GM12872 (cell line): ENCODE results near the gene TANC1.

Experiments
- CTCF ChIP-seq: IDR thresholded peaks from 3 replicates; pipeline ENCODE4 v1.5.1; 2011; ENCODE audit warnings: low read depth, mild to moderate bottlenecking, low read length, moderate library complexity; ENCODE audit not compliant: insufficient read depth

Gene TANC1

GRCh38 chr2:159200498-159200897 is 232.1 kb downstream of the TANC1 start:
- TF ChIP-seq CTCF: no peak

GRCh38 chr2:159201360-159202063 is 233.1 kb downstream of the TANC1 start:
- TF ChIP-seq CTCF: no peak

GRCh38 chr2:159202568-159203071 is 234.2 kb downstream of the TANC1 start:
- no peak for TF ChIP-seq CTCF

GRCh38 chr2:159204381-159205144 is 236.1 kb downstream of the TANC1 start:
- no peak for TF ChIP-seq CTCF

- no peak for TF ChIP-seq CTCF
Measured at GRCh38 chr2:159206736-159207380, 238.4 kb downstream of the TANC1 start.

- TF ChIP-seq CTCF: no peak
Measured at GRCh38 chr2:159208438-159208837, 240.0 kb downstream of the TANC1 start.
